Fibroblast of mammary gland (primary cell): ENCODE measurements around the gene UBE2G1.
"Not testable (repeated sequence)": the region's sequence is repeated elsewhere in the genome, so short reads cannot be mapped to it uniquely, and the experiment has no call there.

Experiments used
- DNase-seq: peaks from one replicate; pipeline ENCODE4 v3.0.0-alpha.2; 2010; ENCODE audit warnings: low read depth
- H3K4me3 ChIP-seq: 2 replicates; pipeline ENCODE4 v1.5.1; 2011; ENCODE audit warnings: low read depth, mild to moderate bottlenecking, low read length, moderate library complexity; ENCODE audit not compliant: control insufficient read depth
- TF ChIP-seq, protein P1 (sequence below): conservative IDR thresholded peaks from 2 replicates; pipeline ENCODE4 v1.5.1; 2011; ENCODE audit warnings: low read depth, low read length, inconsistent platforms; ENCODE audit not compliant: control insufficient read depth, insufficient read depth

The UBE2G1 gene

DNA sequence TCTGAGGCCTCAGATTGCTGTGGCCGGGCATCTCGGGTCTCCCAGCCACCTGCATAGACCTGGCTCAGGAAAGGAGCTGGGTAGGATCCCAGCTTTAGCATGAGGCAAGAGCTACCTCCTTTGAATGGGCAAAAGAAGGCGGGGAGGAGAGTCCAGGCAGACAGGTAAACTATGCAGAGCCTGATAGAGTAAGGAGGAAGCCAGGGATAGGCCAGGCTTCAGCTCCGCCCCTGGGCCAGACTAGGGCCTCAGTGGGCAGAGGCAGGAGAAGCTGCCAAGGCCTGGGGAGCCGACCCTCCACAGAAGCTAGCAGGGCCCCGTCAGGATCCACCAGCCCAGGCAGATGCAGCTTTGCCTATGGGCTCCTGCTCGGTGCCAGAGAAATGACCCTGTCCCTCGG lies 22.6 kb upstream of the UBE2G1 start:
- no peak for DNase-seq
- no peak overlapping the region for H3K4me3 ChIP-seq
- TF ChIP-seq, protein P1, sequence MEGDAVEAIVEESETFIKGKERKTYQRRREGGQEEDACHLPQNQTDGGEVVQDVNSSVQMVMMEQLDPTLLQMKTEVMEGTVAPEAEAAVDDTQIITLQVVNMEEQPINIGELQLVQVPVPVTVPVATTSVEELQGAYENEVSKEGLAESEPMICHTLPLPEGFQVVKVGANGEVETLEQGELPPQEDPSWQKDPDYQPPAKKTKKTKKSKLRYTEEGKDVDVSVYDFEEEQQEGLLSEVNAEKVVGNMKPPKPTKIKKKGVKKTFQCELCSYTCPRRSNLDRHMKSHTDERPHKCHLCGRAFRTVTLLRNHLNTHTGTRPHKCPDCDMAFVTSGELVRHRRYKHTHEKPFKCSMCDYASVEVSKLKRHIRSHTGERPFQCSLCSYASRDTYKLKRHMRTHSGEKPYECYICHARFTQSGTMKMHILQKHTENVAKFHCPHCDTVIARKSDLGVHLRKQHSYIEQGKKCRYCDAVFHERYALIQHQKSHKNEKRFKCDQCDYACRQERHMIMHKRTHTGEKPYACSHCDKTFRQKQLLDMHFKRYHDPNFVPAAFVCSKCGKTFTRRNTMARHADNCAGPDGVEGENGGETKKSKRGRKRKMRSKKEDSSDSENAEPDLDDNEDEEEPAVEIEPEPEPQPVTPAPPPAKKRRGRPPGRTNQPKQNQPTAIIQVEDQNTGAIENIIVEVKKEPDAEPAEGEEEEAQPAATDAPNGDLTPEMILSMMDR: no peak

DNA sequence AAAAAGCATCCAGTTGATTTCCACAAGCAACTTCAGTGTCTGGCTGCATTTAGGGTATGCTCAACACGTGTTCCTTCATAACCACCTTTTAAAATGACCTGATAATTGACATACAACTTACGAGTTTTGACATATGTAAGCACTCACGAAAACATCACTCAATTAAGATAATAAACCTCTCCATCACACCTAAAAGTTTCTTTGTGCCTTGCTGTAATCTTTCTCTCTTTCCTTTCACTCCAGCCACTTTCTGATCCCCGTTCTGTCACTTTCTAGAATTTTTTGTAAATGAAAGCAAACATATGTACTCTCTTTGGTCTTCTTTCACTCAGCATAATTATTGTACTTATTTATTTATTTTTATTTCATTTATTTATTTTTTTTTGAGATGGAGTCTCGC lies 20.7 kb upstream of the UBE2G1 start:
- H3K4me3 ChIP-seq: no peak overlapping the region
- no peak for DNase-seq
- TF ChIP-seq, protein P1: no peak

DNA sequence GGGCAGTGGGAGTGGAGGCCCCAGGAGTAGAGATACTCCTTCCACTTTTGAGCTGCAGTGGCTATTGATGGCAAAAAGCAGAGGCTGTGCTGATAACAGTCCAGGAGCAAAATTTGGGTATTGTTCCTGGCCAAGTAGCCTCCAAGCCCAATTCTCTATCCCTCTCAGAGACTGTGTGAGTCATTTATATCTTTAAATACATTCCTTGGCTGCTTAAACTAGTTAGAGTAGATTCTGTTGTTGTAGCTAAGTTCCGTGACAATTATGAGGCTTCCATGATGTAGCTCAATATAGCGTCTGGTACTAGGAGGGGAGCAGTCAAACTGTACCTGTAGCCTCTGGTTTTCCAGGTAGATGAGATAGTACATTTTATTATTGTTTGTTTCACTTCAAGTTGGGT lies 19.9 kb upstream of the UBE2G1 start:
- no peak for DNase-seq
- TF ChIP-seq, protein P1: no peak
- H3K4me3 ChIP-seq: no peak overlapping the region

DNA sequence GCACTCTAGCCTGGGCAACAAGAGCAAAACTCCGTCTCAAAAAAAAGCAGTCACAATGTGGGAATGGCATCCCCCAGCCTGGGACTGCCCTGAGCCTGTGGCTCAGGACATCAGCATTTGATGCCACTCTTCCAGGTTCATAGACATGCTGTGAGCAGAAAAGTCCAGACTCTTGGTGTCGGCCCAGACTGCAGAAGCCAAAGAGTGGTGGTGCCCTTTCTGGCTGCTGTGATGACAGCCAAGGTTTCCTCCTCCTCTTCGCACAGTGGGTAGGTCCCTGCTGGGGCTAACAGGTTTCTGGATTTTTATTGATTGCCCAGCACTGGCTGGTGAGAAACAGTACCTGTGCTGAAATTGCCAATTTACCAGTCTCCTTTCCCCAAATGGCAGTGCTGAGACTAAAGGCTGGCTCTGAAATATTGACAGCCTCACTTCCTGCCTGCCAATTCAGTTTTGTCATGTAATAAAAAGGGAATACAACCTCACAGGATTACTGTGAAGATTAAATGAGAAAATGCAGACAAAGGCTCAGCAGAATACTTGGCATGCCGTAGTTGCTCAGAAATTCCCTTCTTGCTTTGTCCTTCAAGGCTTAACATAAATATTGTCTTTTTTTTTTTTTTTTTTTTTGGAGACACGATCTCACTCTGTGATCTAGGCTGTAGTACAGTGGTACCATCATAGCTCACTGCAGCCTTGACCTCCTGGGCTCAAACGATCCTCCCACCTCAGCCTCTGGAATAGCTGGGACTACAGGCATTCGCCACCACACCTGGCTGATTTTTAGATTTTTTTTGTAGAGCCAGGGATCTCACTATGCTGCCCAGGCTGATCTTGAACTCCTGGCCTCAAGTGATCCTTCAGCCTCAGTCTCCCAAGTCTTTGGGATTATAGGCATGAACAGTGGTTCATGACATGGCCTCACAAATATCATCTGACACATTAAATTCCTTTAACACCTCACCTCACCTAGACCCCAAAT lies 15.5 kb upstream of the UBE2G1 start:
- no peak for DNase-seq
- no peak overlapping the region for H3K4me3 ChIP-seq
- TF ChIP-seq, protein P1: no peak

DNA sequence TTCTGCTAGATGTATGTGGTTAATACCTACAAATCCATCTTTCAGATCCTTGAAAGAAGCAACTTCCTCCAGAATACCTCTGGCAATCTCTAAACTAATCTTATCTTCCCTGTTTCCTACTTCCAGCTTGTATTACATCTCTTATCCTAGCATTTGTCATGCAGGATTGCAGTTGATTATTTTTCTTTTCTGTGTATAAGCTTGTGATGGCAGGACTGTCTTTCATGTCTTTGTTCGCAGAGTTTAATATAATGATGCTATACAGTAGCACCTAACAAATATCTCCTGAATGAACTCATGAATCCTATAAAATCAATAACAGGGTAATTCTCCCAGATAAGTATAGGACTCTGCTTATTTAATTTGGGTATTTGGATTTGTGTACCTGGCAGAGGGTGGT lies 12.2 kb upstream of the UBE2G1 start:
- no peak for DNase-seq
- TF ChIP-seq, protein P1: no peak
- no peak overlapping the region for H3K4me3 ChIP-seq

DNA sequence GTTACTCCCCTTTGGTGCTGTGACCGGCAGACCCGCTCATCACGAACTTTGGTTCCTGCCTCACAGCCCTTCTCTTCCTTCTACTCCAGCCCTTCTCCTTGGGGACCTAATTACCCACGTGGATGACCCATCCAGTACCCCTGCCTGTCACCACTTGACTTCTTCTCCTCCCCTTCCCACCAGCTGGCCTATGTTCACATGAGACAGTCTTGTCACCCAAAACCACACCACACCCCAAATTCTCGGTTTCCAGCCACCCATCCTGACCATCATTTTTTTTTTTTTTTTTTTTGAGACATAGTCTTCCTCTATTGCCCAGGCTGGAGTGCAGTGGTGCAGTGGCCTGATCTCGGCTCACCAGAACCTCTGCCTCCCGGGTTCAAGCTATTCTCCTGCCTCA lies 10.8 kb upstream of the UBE2G1 start:
- H3K4me3 ChIP-seq: not testable (repeated sequence)

DNA sequence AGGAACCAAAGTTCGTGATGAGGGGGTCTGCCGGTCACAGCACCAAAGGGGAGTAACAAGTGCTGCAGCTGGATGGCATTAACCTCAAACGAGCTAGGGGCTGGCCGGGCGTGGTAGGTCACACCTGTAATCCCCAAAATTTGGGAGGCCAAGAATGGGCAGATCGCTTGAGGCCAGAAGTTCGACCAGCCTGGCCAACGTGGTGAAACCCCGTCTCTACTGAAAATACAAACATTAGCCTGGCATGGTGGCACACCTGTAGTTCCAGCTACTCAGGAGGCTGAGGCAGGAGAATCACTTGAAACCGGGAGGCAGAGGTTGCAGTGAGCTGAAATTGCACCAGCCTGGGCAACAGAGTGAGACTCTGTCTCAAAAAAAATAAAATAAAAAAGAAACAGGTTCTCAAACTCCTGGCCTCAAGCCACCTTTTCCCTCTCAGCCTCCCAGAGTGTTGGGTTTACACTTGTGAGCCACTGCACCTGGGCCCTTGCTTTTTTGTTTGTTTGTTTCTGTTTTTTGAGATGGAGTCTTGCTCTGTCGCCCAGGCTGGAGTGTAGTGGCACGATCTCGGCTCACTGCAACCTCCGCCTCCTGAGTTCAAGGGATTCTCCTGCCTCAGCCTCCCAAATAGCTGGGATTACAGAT lies 9.4 kb upstream of the UBE2G1 start:
- DNase-seq, H3K4me3 ChIP-seq: not testable (repeated sequence)

More for the DNA sequence above, 10.8 kb upstream of the UBE2G1 start:
- not testable (repeated sequence) for DNase-seq
